GM12872 (cell line): ENCODE results near the gene NPTXR.

Source experiments
- CTCF ChIP-seq: IDR thresholded peaks from 3 replicates; pipeline ENCODE4 v1.5.1; 2011; ENCODE audit warnings: low read depth, mild to moderate bottlenecking, low read length, moderate library complexity; ENCODE audit not compliant: insufficient read depth

The NPTXR gene

DNA sequence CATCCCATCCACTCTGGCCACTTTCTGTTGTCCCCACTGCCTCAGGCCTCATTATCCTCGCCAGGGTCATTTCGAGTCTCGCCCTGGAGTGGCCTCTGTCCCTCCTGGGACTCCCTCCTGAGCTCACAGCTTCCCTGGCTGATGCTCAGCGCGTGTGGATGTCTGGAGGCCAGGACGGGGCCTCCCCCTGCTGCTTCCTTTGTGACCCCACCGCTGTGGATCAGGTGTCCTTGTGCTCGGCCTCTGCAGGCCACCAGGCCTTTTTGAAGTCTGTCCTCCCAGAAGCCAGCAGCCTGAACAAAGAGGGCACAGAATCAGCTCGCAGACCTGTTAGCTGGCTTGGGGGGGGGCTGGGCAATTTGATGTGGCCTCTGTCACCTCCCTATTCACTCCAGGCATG is 14.7 kb upstream of the NPTXR start:
- TF ChIP-seq CTCF: no peak

DNA sequence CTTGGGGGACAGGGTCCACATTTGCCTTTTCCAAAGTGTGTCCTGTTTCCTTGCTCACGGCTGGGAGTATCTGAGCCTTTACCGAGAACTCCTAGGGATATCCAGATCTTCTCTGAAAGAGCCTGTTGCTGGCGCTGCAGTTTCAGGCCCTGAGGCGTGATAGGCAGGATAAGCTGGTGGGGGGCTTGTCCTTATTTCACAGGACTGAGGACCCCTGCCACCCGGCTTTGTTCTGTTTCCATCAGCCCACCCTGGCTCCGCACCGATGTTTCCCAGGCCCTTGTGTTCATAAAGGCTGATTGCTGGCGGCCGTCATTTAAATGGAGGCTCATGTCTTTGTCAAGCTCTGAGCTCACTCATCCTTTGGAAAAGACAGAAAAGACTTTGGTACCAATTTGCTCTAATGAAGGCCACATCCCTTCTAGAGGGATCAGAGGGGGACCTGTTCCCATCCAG is 9.4 kb upstream of the NPTXR start:
- no peak for TF ChIP-seq CTCF

DNA sequence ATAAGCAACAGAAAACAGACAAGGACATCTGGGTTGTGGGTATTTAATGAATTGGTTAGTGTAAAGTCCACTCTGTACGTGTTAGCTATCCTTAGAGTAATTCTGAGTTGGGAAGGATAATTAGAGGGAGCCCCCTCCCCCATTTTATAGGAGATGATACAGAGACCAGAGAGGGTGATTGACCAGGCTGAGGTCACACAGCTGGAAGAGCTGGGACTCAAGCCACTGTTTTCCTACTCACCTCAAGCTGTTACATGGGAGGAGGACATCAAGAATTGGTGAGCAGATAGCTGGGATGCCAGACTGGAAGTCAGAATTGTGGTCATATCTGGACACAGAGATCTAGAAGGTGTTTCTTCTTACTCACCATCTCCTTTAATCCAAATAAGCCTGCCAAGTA is 8.7 kb upstream of the NPTXR start:
- TF ChIP-seq CTCF: no peak

DNA sequence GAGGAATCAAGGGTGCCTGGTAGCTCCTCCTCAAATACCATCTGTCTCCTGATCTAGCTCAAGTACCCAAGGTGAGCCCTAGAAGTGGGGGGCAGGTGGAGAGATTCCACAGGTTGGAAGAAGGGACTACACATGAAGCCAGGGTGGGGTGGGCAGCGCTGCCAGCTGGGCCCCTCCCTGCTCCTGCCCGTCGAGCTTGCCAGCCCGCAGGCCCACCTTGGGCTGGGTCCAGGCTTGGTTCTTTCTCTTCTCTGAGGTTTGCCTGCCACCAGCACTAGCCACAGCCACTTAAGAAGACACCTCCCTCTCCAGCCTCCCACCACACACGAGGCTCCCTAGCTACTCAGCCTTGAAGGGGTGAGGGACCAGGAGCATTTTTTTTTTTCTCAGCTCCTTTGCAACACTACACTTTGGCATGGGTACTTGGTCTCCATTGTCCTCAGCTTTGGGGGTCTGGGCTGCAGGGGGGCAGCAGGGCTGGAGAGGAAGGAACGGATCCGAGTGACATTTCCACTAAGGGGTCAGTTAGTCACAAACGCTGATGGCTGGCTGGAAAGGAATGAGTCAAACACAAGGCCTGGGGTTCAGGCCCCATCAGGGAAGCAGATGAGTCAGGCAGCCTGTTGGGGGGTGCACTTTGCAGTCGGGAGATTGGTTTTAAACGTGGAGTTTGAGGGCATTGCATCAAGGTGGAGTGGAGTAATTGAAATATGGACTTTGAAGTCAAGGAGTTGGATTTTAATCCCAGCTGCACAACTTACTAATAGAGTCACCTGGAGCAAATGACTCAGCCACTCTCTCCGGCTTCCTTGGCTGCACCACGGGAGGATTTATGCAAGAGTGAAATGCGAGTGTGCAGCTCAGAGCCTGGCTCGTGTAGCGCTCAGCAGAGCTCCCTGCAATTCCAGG is 7.4 kb upstream of the NPTXR start:
- TF ChIP-seq CTCF: no peak

- TF ChIP-seq CTCF: no peak
Measured at GRCh38 chr22:38850399-38850798, 6.6 kb upstream of the NPTXR start.

DNA sequence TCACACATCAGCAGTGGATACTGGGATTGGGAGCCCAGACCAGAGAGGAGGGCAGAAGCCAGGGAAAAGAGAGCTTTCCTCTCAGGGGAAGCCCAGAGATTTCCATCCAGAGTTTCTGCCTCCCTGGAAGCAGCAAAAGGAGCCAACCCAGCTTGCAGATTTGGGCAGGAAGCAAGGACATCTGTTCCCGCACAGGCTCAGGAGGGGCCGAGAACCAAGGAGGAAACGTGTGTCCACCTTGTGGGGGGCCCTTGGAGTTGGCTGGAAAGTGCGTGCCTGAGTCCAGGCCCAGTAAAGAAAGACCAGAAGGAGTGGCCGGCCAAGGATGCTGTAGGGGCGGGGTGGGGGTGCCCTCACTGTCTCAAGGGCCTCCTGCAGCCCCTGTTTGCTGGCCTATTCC is 6.0 kb upstream of the NPTXR start:
- no peak for TF ChIP-seq CTCF

GRCh38 chr22:38846412-38846811 is 2.6 kb upstream of the NPTXR start:
- TF ChIP-seq CTCF: no peak
